Pancreas (tissue), 10 donors: ENCODE data around the gene DLG2. TPM values are rescaled to one million over a fixed set of nuclear protein-coding genes. Genes with fewer than 3 reads are reported as not detected.

ENCODE experiments used
- ATAC-seq, 4 donors: fragments of 200-7000 bp; cut with Tn5 transposase; one replicate each; pipeline versions ENCODE4 v1.8.0 to v1.9.1; 2020; ENCODE audit warnings: mild to moderate bottlenecking in 4 of 4, moderate library complexity in 4 of 4
- DNase-seq, 6 donors: peaks; one replicate each; pipeline ENCODE4 v3.0.0-alpha.2; 2020
- FAIRE-seq: peaks from 2 replicates; lab custom pipeline; 2012; peaks lifted over from hg19 to GRCh38; lab: Jason Lieb, UNC
- H3K27ac ChIP-seq, 4 donors: fragments of 200-600 bp; sonication (generic); 1 replicate in 3 of 4; 2 replicates in 1 of 4; pipeline versions ENCODE4 v1.5.0 to v1.8.0; 2020
- H3K27me3 ChIP-seq, 4 donors: fragments of 200-600 bp; one replicate each; pipeline ENCODE4 v1.8.0; 2021
- H3K36me3 ChIP-seq, 3 donors: fragments of 200-600 bp; sonication (generic) in 1 of 3; one replicate each; pipeline versions ENCODE4 v1.5.0 to v1.8.0; 2020 to 2021
- H3K4me1 ChIP-seq, 3 donors: fragments of 200-600 bp; one replicate each; pipeline ENCODE4 v1.8.0; 2021
- H3K4me3 ChIP-seq, 4 donors: fragments of 200-600 bp; sonication (generic) in 2 of 4; one replicate each; pipeline versions ENCODE4 v1.5.0 to v1.8.0; 2020 to 2021
- H3K9me3 ChIP-seq, 4 donors: fragments of 200-600 bp; one replicate each; pipeline ENCODE4 v1.8.0; 2021
- CTCF ChIP-seq, 4 donors: fragments of 200-600 bp; sonication (generic) in 3 of 4; IDR thresholded peaks; one replicate each; pipeline versions ENCODE4 v1.5.0 to v1.8.0; 2021; ENCODE audit warnings: antibody characterized with exemption in 4 of 4
- WGBS, 2 donors: extraction: QIAGEN DNeasy Blood & Tissue Kit; methylation state at CpG; one replicate each; pipeline ENCODE4 v1.1.7; 2013; 5-methylcytosine and 5-hydroxymethylcytosine counted together
- intact Hi-C, 3 donors: fragments of 100-400 bp; cut with DNase I; formaldehyde crosslinking; loops; one replicate each; pipeline versions ENCODE4 v1.11.1 to v1.14.2; 2022
- polyA plus RNA-seq, 2 donors: library from polyadenylated mRNA; stranded (reverse); fragments of 200-250 nt; gene quantifications; one replicate each; pipeline ENCODE4 v1.2.3, GENCODE V29; 2013
- total RNA-seq, 6 donors: library from RNA; stranded (reverse); fragmentation: NEBNext Ultra II Directional in 4 of 6; extraction: Animal tissue kit (Norgen Biotek cat#: 25700) in 4 of 6; gene quantifications; one replicate each; pipeline versions ENCODE4 v1.2.1 to v1.2.4, GENCODE V29; 2021 to 2023
- donor health status: healthy with polysubstance abuse.
- donor health status: DM: no; HTN: no; CAD: no; lungs with moderate emphysema.
- donor health status: DM: no; HTN: no; CAD: no.
- donor health status: control.
- donor health status: control.
- donor health status: Bipolar disorder and iron deficiency.
- donor health status: DM: yes; HTN: yes; CAD: no.
- donor health status: DM: no; HTN: no; CAD: no.
- donor health status: DM: no; HTN: no; CAD: no.
- donor health status: DM: yes; HTN: yes; CAD: no.

DLG2 gene
- total and polyA plus RNA-seq, 8 donors: 1.2 to 5.4 (median 3.6) TPM

GRCh38 chr11:84234462-84235202, 1392.5 kb downstream of the DLG2 start:
- DNase-seq: no peak
- Histone ChIP-seq H3K27me3 (no peaks in the 10 kb centered on the region), H3K9me3 (no peaks in the 10 kb centered on the region), H3K36me3 (no peaks in the 10 kb centered on the region), H3K4me3 (no peak overlapping the region), H3K4me1 (no peaks in the 10 kb centered on the region), H3K27ac (no peak overlapping the region)
- 50 to 54% methylated on average over 4 of the region's 4 CpGs for WGBS, 2 donors
- ATAC-seq: no peak
- TF ChIP-seq CTCF (IDR thresholded peaks at IDR 0.05): no peak
- intact Hi-C loops: no loop called here
- FAIRE-seq: no peak

- 71 to 79% methylated on average over 2 of the region's 2 CpGs for WGBS, 2 donors
- FAIRE-seq: no peak
- H3K9me3 ChIP-seq: no peaks in the 10 kb centered on the region
Observed at GRCh38 chr11:84234011-84234410, 1393.1 kb downstream of the DLG2 start.

DNA sequence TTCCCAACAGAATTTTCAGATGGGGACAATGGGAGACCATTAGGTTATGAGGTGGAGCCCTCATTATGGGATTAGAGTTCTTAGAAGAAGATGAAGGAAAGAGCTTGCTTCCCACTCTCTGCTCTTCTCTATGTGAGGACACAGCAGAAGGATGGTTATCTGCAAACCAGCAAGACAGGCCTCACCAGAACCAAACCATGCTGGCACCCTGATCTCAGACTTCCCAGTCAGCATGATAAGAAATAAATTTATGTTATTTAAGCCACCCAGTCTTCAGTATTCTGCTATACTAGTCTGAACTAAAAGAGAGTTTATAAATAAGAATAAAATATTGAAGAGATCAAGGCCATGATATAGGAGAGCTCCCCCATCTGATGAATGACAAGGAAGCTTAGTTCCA, 1394.6 kb downstream of the DLG2 start:
- Histone ChIP-seq H3K4me1 (no peaks in the 10 kb centered on the region), H3K4me3 (no peak overlapping the region), H3K27me3 (no peaks in the 10 kb centered on the region), H3K9me3 (no peaks in the 10 kb centered on the region), H3K36me3 (no peaks in the 10 kb centered on the region), H3K27ac (no peak overlapping the region)
- ATAC-seq: no peak
- FAIRE-seq: no peak
- no peak for TF ChIP-seq CTCF (IDR thresholded peaks at IDR 0.05)
- no peak for DNase-seq
- intact Hi-C loops: no loop called here

More at GRCh38 chr11:84234011-84234410, 1393.1 kb downstream of the DLG2 start:
- TF ChIP-seq CTCF (IDR thresholded peaks at IDR 0.05): no peak
- no peaks in the 10 kb centered on the region for H3K36me3 ChIP-seq
- no peak overlapping the region for H3K27ac ChIP-seq
- DNase-seq (no peak), ATAC-seq (no peak)
- intact Hi-C loops: no loop called here
- H3K27me3 ChIP-seq: no peaks in the 10 kb centered on the region
- H3K4me3 ChIP-seq: no peak overlapping the region
- H3K4me1 ChIP-seq: no peaks in the 10 kb centered on the region

DNA sequence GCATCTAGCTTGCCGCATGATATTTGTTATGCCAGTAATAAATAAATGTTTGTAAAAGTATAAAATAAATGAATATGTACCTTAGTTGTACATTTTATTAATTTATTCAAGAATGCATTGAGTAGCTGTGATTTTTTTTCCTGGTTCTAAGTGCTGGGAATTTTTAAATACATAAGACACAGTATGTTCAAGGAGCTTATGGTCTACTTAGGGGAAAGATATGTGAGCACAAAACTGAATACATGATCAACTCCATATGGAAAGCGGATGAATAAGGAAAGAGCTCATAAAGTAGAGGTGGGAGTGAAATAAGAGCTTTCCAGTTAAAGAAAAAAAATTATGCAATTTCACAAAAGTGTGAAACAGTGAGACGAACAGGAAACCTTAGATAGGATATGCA, 1396.7 kb downstream of the DLG2 start:
- no peaks in the 10 kb centered on the region for H3K36me3 ChIP-seq
- 69 to 84% methylated on average over 3 of the region's 3 CpGs for WGBS, 2 donors
- intact Hi-C loops: no loop called here
- no peak overlapping the region for H3K4me3 ChIP-seq
- H3K4me1 ChIP-seq: no peaks in the 10 kb centered on the region
- TF ChIP-seq CTCF (IDR thresholded peaks at IDR 0.05): no peak
- FAIRE-seq (no peak), DNase-seq (no peak), ATAC-seq (no peak)
- no peaks in the 10 kb centered on the region for H3K27me3 ChIP-seq
- H3K9me3 ChIP-seq: no peaks in the 10 kb centered on the region
- no peak overlapping the region for H3K27ac ChIP-seq

GRCh38 chr11:84227970-84228665, 1399.0 kb downstream of the DLG2 start:
- Histone ChIP-seq H3K4me3 (no peak overlapping the region), H3K9me3 (no peaks in the 10 kb centered on the region), H3K27ac (no peak overlapping the region), H3K27me3 (no peaks in the 10 kb centered on the region), H3K4me1 (no peaks in the 10 kb centered on the region), H3K36me3 (no peaks in the 10 kb centered on the region)
- DNase-seq: no peak
- no peak for FAIRE-seq
- intact Hi-C loops: no loop called here
- WGBS, 2 donors: 45 to 55% methylated on average over 3 of the region's 3 CpGs
- TF ChIP-seq CTCF (IDR thresholded peaks at IDR 0.05): no peak
- no peak for ATAC-seq
